ENCODE data around the gene ADAT1. TPM values are rescaled to one million over a fixed set of nuclear protein-coding genes. Genes with fewer than 3 reads are reported as not detected.

ADAT1 gene
- total and polyA plus RNA-seq, 2 of the 13 experiments (the other 11 are each of a cell fraction or from before 2014, with no cell fraction given), result 18.4 to 40.8 TPM

DNA sequence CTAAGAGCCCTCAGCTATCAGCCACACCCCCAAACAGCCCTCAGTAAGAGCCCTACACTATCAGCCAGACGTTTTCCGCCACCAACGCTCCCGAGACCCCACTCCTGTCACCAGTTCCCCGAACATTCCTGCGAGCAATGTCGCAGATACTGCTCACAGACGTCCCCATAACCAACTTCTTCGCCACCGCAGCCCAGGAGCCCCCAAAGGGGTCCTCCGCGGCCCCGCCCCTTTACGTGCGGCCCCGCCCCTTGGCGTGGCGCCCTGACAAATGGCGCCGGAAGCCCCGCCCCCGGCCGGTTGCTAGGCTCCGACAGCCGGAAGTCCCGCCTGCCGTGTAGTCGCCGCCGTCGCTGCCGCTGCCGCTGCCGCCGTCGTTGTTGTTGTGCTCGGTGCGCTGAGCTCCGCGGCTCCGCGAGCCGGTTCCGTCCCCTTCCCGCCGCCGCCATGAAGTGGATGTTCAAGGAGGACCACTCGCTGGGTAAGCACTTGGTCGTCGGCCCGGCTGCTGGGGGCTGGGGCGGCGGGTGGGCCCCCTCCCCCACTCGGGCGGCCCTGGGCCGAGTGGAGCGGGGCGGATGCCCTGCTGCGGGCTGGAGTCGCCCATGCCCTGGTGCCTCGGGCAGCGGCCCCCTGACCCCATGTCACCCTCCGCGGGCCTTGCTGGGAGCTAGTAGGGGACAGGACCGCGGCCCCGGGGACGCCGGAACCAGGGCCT is 56.9 kb downstream of the ADAT1 start, which contains the start of gene GABARAPL2 (continued):
- no peak for TF ChIP-seq ZNF609 (CRISPR knock-in tag; IDR thresholded peaks at IDR 0.05; ENCODE audit: borderline replicate concordance)
- TF ChIP-seq KDM5A (IDR thresholded peaks at IDR 0.05; ENCODE audit: borderline replicate concordance, low read length), result peak; percentile 87
- TF ChIP-seq, protein P1, sequence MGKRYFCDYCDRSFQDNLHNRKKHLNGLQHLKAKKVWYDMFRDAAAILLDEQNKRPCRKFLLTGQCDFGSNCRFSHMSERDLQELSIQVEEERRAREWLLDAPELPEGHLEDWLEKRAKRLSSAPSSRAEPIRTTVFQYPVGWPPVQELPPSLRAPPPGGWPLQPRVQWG (CRISPR knock-in tag; IDR thresholded peaks at IDR 0.05; ENCODE audit: borderline replicate concordance, low read depth), result no peak
- TF ChIP-seq ZNF792 (CRISPR knock-in tag; IDR thresholded peaks at IDR 0.05), result peak; percentile 25; the same call in 1 of the 2 replicates
- TF ChIP-seq, protein P2, sequence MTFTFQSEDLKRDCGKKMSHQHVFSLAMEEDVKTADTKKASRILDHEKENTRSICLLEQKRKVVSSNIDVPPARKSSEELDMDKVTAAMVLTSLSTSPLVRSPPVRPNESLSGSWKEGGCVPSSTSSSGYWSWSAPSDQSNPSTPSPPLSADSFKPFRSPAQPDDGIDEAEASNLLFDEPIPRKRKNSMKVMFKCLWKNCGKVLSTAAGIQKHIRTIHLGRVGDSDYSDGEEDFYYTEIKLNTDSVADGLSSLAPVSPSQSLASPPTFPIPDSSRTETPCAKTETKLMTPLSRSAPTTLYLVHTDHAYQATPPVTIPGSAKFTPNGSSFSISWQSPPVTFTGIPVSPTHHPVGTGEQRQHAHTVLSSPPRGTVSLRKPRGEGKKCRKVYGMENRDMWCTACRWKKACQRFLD (CRISPR knock-in tag; IDR thresholded peaks at IDR 0.05; ENCODE audit: borderline replicate concordance), result 0 out of 2 replicates have a peak, but pooled peaks have one; percentile 49
- TF ChIP-seq, protein P3, sequence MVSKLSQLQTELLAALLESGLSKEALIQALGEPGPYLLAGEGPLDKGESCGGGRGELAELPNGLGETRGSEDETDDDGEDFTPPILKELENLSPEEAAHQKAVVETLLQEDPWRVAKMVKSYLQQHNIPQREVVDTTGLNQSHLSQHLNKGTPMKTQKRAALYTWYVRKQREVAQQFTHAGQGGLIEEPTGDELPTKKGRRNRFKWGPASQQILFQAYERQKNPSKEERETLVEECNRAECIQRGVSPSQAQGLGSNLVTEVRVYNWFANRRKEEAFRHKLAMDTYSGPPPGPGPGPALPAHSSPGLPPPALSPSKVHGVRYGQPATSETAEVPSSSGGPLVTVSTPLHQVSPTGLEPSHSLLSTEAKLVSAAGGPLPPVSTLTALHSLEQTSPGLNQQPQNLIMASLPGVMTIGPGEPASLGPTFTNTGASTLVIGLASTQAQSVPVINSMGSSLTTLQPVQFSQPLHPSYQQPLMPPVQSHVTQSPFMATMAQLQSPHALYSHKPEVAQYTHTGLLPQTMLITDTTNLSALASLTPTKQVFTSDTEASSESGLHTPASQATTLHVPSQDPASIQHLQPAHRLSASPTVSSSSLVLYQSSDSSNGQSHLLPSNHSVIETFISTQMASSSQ (IDR thresholded peaks at IDR 0.05; ENCODE audit: low read depth), result no peak
- TF ChIP-seq, protein P3 (CRISPR knock-in tag; IDR thresholded peaks at IDR 0.05; ENCODE audit: borderline replicate concordance), result no peak; the same call in 1 of the 2 replicates
- TF ChIP-seq NFE2L2 (IDR thresholded peaks at IDR 0.05; ENCODE audit: low read length), result no peak
- peak; percentile 81; the same call in 1 of the 2 replicates for TF ChIP-seq ZBTB39 (CRISPR knock-in tag; IDR thresholded peaks at IDR 0.05)
- peak; percentile 85 for TF ChIP-seq ZNF563 (CRISPR knock-in tag; IDR thresholded peaks at IDR 0.05)
- 0 out of 2 replicates have a peak, but pooled peaks have one; percentile 32 for TF ChIP-seq MTA1 (CRISPR knock-in tag; IDR thresholded peaks at IDR 0.05; ENCODE audit: borderline replicate concordance)
